Heart left ventricle (tissue), 13 donors: ENCODE measurements around the gene CCDC117.

Experiments used
- CTCF ChIP-seq, 12 donors: fragments of 200-600 bp; sonication (generic) in 4 of 12; IDR thresholded peaks; one replicate each; pipeline versions ENCODE4 v1.5.0 to v1.8.0; 2018 to 2022; ENCODE audit warnings: antibody characterized with exemption in 12 of 12, mild to moderate bottlenecking in 5 of 12
- POLR2A ChIP-seq, 2 donors: fragments of 450-650 bp; IDR thresholded peaks; one replicate each; pipeline ENCODE4 v1.6.1; 2017; ENCODE audit warnings: antibody characterized with exemption in 2 of 2, mild to moderate bottlenecking in 2 of 2, moderate library complexity in 2 of 2
- donor health status: ischemic (EF 13 %, LVEDD 7.1; RV severe dilation, severe dysfunction).
- donor health status: DM: no; HTN: yes; CAD: no.
- donor health status: DM: no; HTN: no; CAD: no.
- donor health status: ischemic (EF 25% LVEDD 6.9; RV normal size, moderate dysfunction).
- donor health status: ischemic (EF 25% LVEDD 5.7; RV mildly dilated, moderate dysfunction).
- donor health status: ischemic (EF 35%, LVEDD 5.7; RV mildly dilated, moderate dysfunction).
- donor health status: nonischemic (EF 11% LVEDD 7.7; RV severe dilation, severe dysfunction).
- donor health status: DM: yes; HTN: yes; CAD: no.
- donor health status: PGD.
- donor health status: ischemic (EF 29% LVEDD 5.4; RV normal size, mild dysfunction).
- donor health status: nonischemic (EF 23%, LVEDD 6.1; RV moderate dilation, normal function).

GRCh38 chr22:28791841-28792490 lies 19.5 kb downstream of the CCDC117 start:
- TF ChIP-seq POLR2A (IDR thresholded peaks at IDR 0.05), result no peak
- TF ChIP-seq CTCF (IDR thresholded peaks at IDR 0.05), result no peak
